ES-I3 (cell line): ENCODE data around the gene PANK4.

ENCODE experiments used
- H3K36me3 ChIP-seq: 2 replicates; pipeline ENCODE4 v1.6.1; 2013; ENCODE audit warnings: mild to moderate bottlenecking, low read length, control low read depth, moderate library complexity; ENCODE audit not compliant: insufficient read depth
- H3K4me1 ChIP-seq: 2 replicates; pipeline ENCODE4 v1.6.1; 2013; ENCODE audit warnings: mild to moderate bottlenecking, control low read depth, low read length; ENCODE audit not compliant: insufficient read depth
- H3K9ac ChIP-seq: 2 replicates; pipeline ENCODE4 v1.6.1; 2013; ENCODE audit warnings: low read depth, mild to moderate bottlenecking, low read length, moderate library complexity
- H3K9me3 ChIP-seq: 2 replicates; pipeline ENCODE4 v1.6.1; 2013; ENCODE audit warnings: mild to moderate bottlenecking, low read length, moderate library complexity; ENCODE audit not compliant: control insufficient read depth, insufficient read depth

Gene PANK4

GRCh38 chr1:2522230-2522629 lies 4.2 kb downstream of the PANK4 start:
- H3K9me3 ChIP-seq = no peaks in the 10 kb centered on the region
- no peak overlapping the region for H3K9ac ChIP-seq
- H3K4me1 ChIP-seq = peaks cover 10% of the 10 kb centered on the region; the same call in 1 of the 2 replicates
- H3K36me3 ChIP-seq = peaks cover 5% of the 10 kb centered on the region

- Histone ChIP-seq H3K9me3 (no peaks in the 10 kb centered on the region), H3K9ac (no peak overlapping the region), H3K36me3 (peaks cover 5% of the 10 kb centered on the region), H3K4me1 (peaks cover 6% of the 10 kb centered on the region; the same call in 1 of the 2 replicates)
These were observed 5.6 kb downstream of the PANK4 start for GRCh38 chr1:2520806-2521205.

GRCh38 chr1:2520206-2520605 lies 6.2 kb downstream of the PANK4 start:
- Histone ChIP-seq H3K9me3 (no peaks in the 10 kb centered on the region), H3K36me3 (peaks cover 5% of the 10 kb centered on the region), H3K4me1 (peaks cover 2% of the 10 kb centered on the region; the same call in 1 of the 2 replicates), H3K9ac (no peak overlapping the region)

- H3K9me3 ChIP-seq = no peaks in the 10 kb centered on the region
- peaks cover 5% of the 10 kb centered on the region for H3K36me3 ChIP-seq
- H3K4me1 ChIP-seq = no peaks in the 10 kb centered on the region
- H3K9ac ChIP-seq = no peak overlapping the region
These were observed 6.7 kb downstream of the PANK4 start for GRCh38 chr1:2519729-2520128.

- no peak overlapping the region for H3K9ac ChIP-seq
- H3K4me1 ChIP-seq = no peaks in the 10 kb centered on the region
- peaks cover 5% of the 10 kb centered on the region for H3K36me3 ChIP-seq
- no peaks in the 10 kb centered on the region for H3K9me3 ChIP-seq
These were observed 7.2 kb downstream of the PANK4 start for GRCh38 chr1:2519029-2519685.

- H3K9ac ChIP-seq = no peak overlapping the region
- H3K36me3 ChIP-seq = peaks cover 5% of the 10 kb centered on the region
- no peaks in the 10 kb centered on the region for H3K4me1 ChIP-seq
- H3K9me3 ChIP-seq = no peaks in the 10 kb centered on the region
These were observed 7.9 kb downstream of the PANK4 start for GRCh38 chr1:2518528-2518927.

GRCh38 chr1:2517966-2518365 lies 8.4 kb downstream of the PANK4 start:
- Histone ChIP-seq H3K4me1 (no peaks in the 10 kb centered on the region), H3K9me3 (no peaks in the 10 kb centered on the region), H3K9ac (no peak overlapping the region), H3K36me3 (peaks cover 5% of the 10 kb centered on the region)

- Histone ChIP-seq H3K9me3 (no peaks in the 10 kb centered on the region), H3K9ac (no peak overlapping the region), H3K4me1 (no peaks in the 10 kb centered on the region), H3K36me3 (peaks cover 5% of the 10 kb centered on the region)
These were observed 9.4 kb downstream of the PANK4 start for GRCh38 chr1:2516946-2517345.

- H3K36me3 ChIP-seq = peaks cover 5% of the 10 kb centered on the region
- H3K9me3 ChIP-seq = no peaks in the 10 kb centered on the region
- no peaks in the 10 kb centered on the region for H3K4me1 ChIP-seq
- H3K9ac ChIP-seq = no peak overlapping the region
These were observed 10.3 kb downstream of the PANK4 start for GRCh38 chr1:2516124-2516523.

- Histone ChIP-seq H3K4me1 (no peaks in the 10 kb centered on the region), H3K9ac (no peak overlapping the region), H3K9me3 (no peaks in the 10 kb centered on the region), H3K36me3 (peaks cover 1% of the 10 kb centered on the region)
These were observed 10.7 kb downstream of the PANK4 start for GRCh38 chr1:2515763-2516080.

GRCh38 chr1:2514863-2515762 lies 11.3 kb downstream of the PANK4 start:
- no peaks in the 10 kb centered on the region for H3K4me1 ChIP-seq
- H3K9me3 ChIP-seq = no peaks in the 10 kb centered on the region
- no peak overlapping the region for H3K9ac ChIP-seq
- peaks cover 3% of the 10 kb centered on the region; the same call in 1 of the 2 replicates for H3K36me3 ChIP-seq

- H3K4me1 ChIP-seq = no peaks in the 10 kb centered on the region
- no peaks in the 10 kb centered on the region for H3K9me3 ChIP-seq
- H3K36me3 ChIP-seq = peaks cover 3% of the 10 kb centered on the region; the same call in 1 of the 2 replicates
- no peak overlapping the region for H3K9ac ChIP-seq
These were observed 12.3 kb downstream of the PANK4 start for GRCh38 chr1:2513939-2514652.

- Histone ChIP-seq H3K36me3 (peaks cover 3% of the 10 kb centered on the region; the same call in 1 of the 2 replicates), H3K4me1 (no peaks in the 10 kb centered on the region), H3K9ac (no peak overlapping the region), H3K9me3 (no peaks in the 10 kb centered on the region)
These were observed 13.5 kb downstream of the PANK4 start for GRCh38 chr1:2512862-2513421.
